ENCODE measurements around the gene ATXN10. TPM values are rescaled to one million over a fixed set of nuclear protein-coding genes. Genes with fewer than 3 reads are reported as not detected.

ATXN10 gene
- total RNA-seq, 5 donors from 2014 or later (not counting 1 experiment from before 2014, with no cell fraction given) = 58.9 to 85.0 (median 69.6) TPM

- DNase-seq (peak in 1 of 35 experiments; percentile 5), ATAC-seq (replicated peaks in 1 of 4) (no peak)
- Mint-ChIP-seq H3K4me3 (no peak overlapping the region), H3K9me3 (no peaks in the 10 kb centered on the region), H3K4me1 (peaks cover 22 to 39% (median 31%) of the 10 kb centered on the region in 3 donors), H3K36me3 (peaks cover 3% of the 10 kb centered on the region), H3K27me3 (no peaks in the 10 kb centered on the region), H3K27ac (no peak overlapping the region)
- Histone ChIP-seq H3K27ac (ENCODE audit: low read length) (no peak overlapping the region), H3K27me3 (replicated peaks in 1 of 2; ENCODE audit: control insufficient read depth in 2 of 2, extremely low read depth in 1 of 2, insufficient read depth in 2 of 2, low read length in 1 of 2) (no peaks in the 10 kb centered on the region), H3K4me1 (ENCODE audit: control insufficient read depth in 1 of 2, extremely low read depth in 1 of 2, insufficient read depth in 2 of 2, low read length in 2 of 2) (peaks cover 10 to 11% of the 10 kb centered on the region in 2 experiments), H3K4me3 (ENCODE audit: control insufficient read depth in 1 of 2, extremely low read depth in 1 of 2, low read length in 1 of 2) (no peak overlapping the region), H3K9me3 (no peaks in the 10 kb centered on the region), H3K36me3 (ENCODE audit: control insufficient read depth in 2 of 2, extremely low read depth in 1 of 2, insufficient read depth in 1 of 2, low read length in 1 of 2) (no peaks in the 10 kb centered on the region)
- POLR2A ChIA-PET = interaction anchor here (0.7 kb wide), 2 partner anchors 17 to 293 kb away, joined by 3 to 5 read pairs; no protein-coding TSS in a partner anchor
- WGBS (ENCODE audit: insufficient coverage) = 82% methylated on average over 5 of the region's 6 CpGs
- CTCF ChIA-PET = interaction anchor here in 1 of 2 donors (0.7 kb wide), 1 partner anchor 923 kb away, joined by 6 read pairs; no protein-coding TSS in a partner anchor
Measured at GRCh38 chr22:45683248-45683647, 11.6 kb downstream of the ATXN10 start.

GRCh38 chr22:45683680-45684079, 12.0 kb downstream of the ATXN10 start:
- H3K4me1 Mint-ChIP-seq = peaks cover 27 to 40% (median 34%) of the 10 kb centered on the region in 3 donors
- Histone ChIP-seq H3K27me3 (replicated peaks in 1 of 2; ENCODE audit: control insufficient read depth in 2 of 2, extremely low read depth in 1 of 2, insufficient read depth in 2 of 2, low read length in 1 of 2) (no peaks in the 10 kb centered on the region), H3K27ac (ENCODE audit: low read length) (no peak overlapping the region), H3K4me1 (ENCODE audit: control insufficient read depth in 1 of 2, extremely low read depth in 1 of 2, insufficient read depth in 2 of 2, low read length in 2 of 2) (peaks cover 10 to 11% of the 10 kb centered on the region in 2 experiments), H3K36me3 (ENCODE audit: control insufficient read depth in 2 of 2, extremely low read depth in 1 of 2, insufficient read depth in 1 of 2, low read length in 1 of 2) (no peaks in the 10 kb centered on the region), H3K4me3 (ENCODE audit: control insufficient read depth in 1 of 2, extremely low read depth in 1 of 2, low read length in 1 of 2) (no peak overlapping the region), H3K9me3 (no peaks in the 10 kb centered on the region)
- no peak for DNase-seq
- ChIA-PET POLR2A (interaction anchor here (0.7 kb wide), 2 partner anchors 16 to 294 kb away, joined by 3 to 5 read pairs; no protein-coding TSS in a partner anchor), CTCF (interaction anchor here in 1 of 2 donors (0.7 kb wide), 1 partner anchor 923 kb away, joined by 6 read pairs; no protein-coding TSS in a partner anchor)
- peaks cover 3% of the 10 kb centered on the region for H3K36me3 Mint-ChIP-seq
- H3K27me3 Mint-ChIP-seq = no peaks in the 10 kb centered on the region
- ATAC-seq (replicated peaks in 1 of 4) = no peak
- H3K27ac Mint-ChIP-seq = no peak overlapping the region
- H3K4me3 Mint-ChIP-seq = no peak overlapping the region
- H3K9me3 Mint-ChIP-seq = no peaks in the 10 kb centered on the region
- 90% methylated on average over 2 of the region's 2 CpGs for WGBS (ENCODE audit: insufficient coverage)

- H3K27me3 Mint-ChIP-seq = no peaks in the 10 kb centered on the region
- no peaks in the 10 kb centered on the region for H3K9me3 Mint-ChIP-seq
- Histone ChIP-seq H3K27ac (ENCODE audit: low read length) (no peak overlapping the region), H3K9me3 (no peaks in the 10 kb centered on the region), H3K4me1 (ENCODE audit: control insufficient read depth in 1 of 2, extremely low read depth in 1 of 2, insufficient read depth in 2 of 2, low read length in 2 of 2) (peaks cover 10 to 11% of the 10 kb centered on the region in 2 experiments), H3K36me3 (ENCODE audit: control insufficient read depth in 2 of 2, extremely low read depth in 1 of 2, insufficient read depth in 1 of 2, low read length in 1 of 2) (no peaks in the 10 kb centered on the region), H3K4me3 (ENCODE audit: control insufficient read depth in 1 of 2, extremely low read depth in 1 of 2, low read length in 1 of 2) (no peak overlapping the region), H3K27me3 (replicated peaks in 1 of 2; ENCODE audit: control insufficient read depth in 2 of 2, extremely low read depth in 1 of 2, insufficient read depth in 2 of 2, low read length in 1 of 2) (no peaks in the 10 kb centered on the region)
- ATAC-seq (replicated peaks in 1 of 4) (no peak), DNase-seq (peak in 1 of 35 experiments; percentile 2)
- no peak overlapping the region for H3K4me3 Mint-ChIP-seq
- POLR2A ChIA-PET = interaction anchor here (0.7 kb wide), 2 partner anchors 16 to 294 kb away, joined by 3 to 5 read pairs; no protein-coding TSS in a partner anchor
- H3K27ac Mint-ChIP-seq = no peak overlapping the region
- CTCF ChIA-PET = interaction anchor here in 1 of 2 donors (0.7 kb wide), 1 partner anchor 924 kb away, joined by 6 read pairs; no protein-coding TSS in a partner anchor
- WGBS (ENCODE audit: insufficient coverage) = no CpG with 5 or more reads among the region's 4 CpGs
- H3K36me3 Mint-ChIP-seq = no peaks in the 10 kb centered on the region
- peaks cover 27 to 41% (median 34%) of the 10 kb centered on the region in 3 donors for H3K4me1 Mint-ChIP-seq
Measured at GRCh38 chr22:45684169-45684568, 12.5 kb downstream of the ATXN10 start.

GRCh38 chr22:45684752-45685574, 13.3 kb downstream of the ATXN10 start:
- no peaks in the 10 kb centered on the region for H3K27me3 Mint-ChIP-seq
- H3K36me3 Mint-ChIP-seq = no peaks in the 10 kb centered on the region
- ChIA-PET POLR2A (interaction anchor here (0.6 to 0.9 kb wide), 2 partner anchors 8 to 63 kb away, joined by 3 read pairs; no protein-coding TSS in a partner anchor), CTCF (no interaction called here)
- Histone ChIP-seq H3K36me3 (ENCODE audit: control insufficient read depth in 2 of 2, extremely low read depth in 1 of 2, insufficient read depth in 1 of 2, low read length in 1 of 2) (no peaks in the 10 kb centered on the region), H3K4me1 (ENCODE audit: control insufficient read depth in 1 of 2, extremely low read depth in 1 of 2, insufficient read depth in 2 of 2, low read length in 2 of 2) (peaks cover 10 to 11% of the 10 kb centered on the region in 2 experiments), H3K27ac (ENCODE audit: low read length) (no peak overlapping the region), H3K4me3 (ENCODE audit: control insufficient read depth in 1 of 2, extremely low read depth in 1 of 2, low read length in 1 of 2) (no peak overlapping the region), H3K27me3 (replicated peaks in 1 of 2; ENCODE audit: control insufficient read depth in 2 of 2, extremely low read depth in 1 of 2, insufficient read depth in 2 of 2, low read length in 1 of 2) (no peaks in the 10 kb centered on the region), H3K9me3 (no peaks in the 10 kb centered on the region)
- H3K4me1 Mint-ChIP-seq = peaks cover 32 to 42% (median 37%) of the 10 kb centered on the region in 3 donors
- 100% methylated on average over 1 of the region's 5 CpGs for WGBS (ENCODE audit: insufficient coverage)
- H3K27ac Mint-ChIP-seq = no peak overlapping the region
- no peaks in the 10 kb centered on the region for H3K9me3 Mint-ChIP-seq
- H3K4me3 Mint-ChIP-seq = no peak overlapping the region
- no peak for ATAC-seq (replicated peaks in 1 of 4)
- DNase-seq = no peak

- Histone ChIP-seq H3K36me3 (ENCODE audit: control insufficient read depth in 2 of 2, extremely low read depth in 1 of 2, insufficient read depth in 1 of 2, low read length in 1 of 2) (peaks cover 0 to 3% of the 10 kb centered on the region in 2 donors), H3K4me3 (ENCODE audit: control insufficient read depth in 1 of 2, extremely low read depth in 1 of 2, low read length in 1 of 2) (no peak overlapping the region), H3K27me3 (replicated peaks in 1 of 2; ENCODE audit: control insufficient read depth in 2 of 2, extremely low read depth in 1 of 2, insufficient read depth in 2 of 2, low read length in 1 of 2) (no peaks in the 10 kb centered on the region), H3K9me3 (no peaks in the 10 kb centered on the region), H3K4me1 (ENCODE audit: control insufficient read depth in 1 of 2, extremely low read depth in 1 of 2, insufficient read depth in 2 of 2, low read length in 2 of 2) (peaks cover 11 to 12% of the 10 kb centered on the region in 2 experiments), H3K27ac (ENCODE audit: low read length) (no peak overlapping the region)
- Mint-ChIP-seq H3K36me3 (peaks cover 9% of the 10 kb centered on the region), H3K9me3 (no peaks in the 10 kb centered on the region), H3K4me3 (no peak overlapping the region), H3K27ac (no peak overlapping the region), H3K4me1 (peaks cover 41 to 51% (median 43%) of the 10 kb centered on the region in 3 donors), H3K27me3 (no peaks in the 10 kb centered on the region)
- ATAC-seq (replicated peaks in 1 of 4) (no peak), DNase-seq (no peak)
- CTCF ChIA-PET = no interaction called here
- POLR2A ChIA-PET = interaction anchor here in 1 of 2 donors (0.9 kb wide), 1 partner anchor 9 kb away, joined by 3 read pairs; no protein-coding TSS in a partner anchor
- WGBS (ENCODE audit: insufficient coverage) = 100% methylated on average over 1 of the region's 2 CpGs
Measured at GRCh38 chr22:45686004-45686403, 14.4 kb downstream of the ATXN10 start.

GRCh38 chr22:45686836-45687235, 15.2 kb downstream of the ATXN10 start:
- Mint-ChIP-seq H3K27ac (no peak overlapping the region), H3K9me3 (no peaks in the 10 kb centered on the region), H3K27me3 (no peaks in the 10 kb centered on the region), H3K4me1 (peaks cover 41 to 51% (median 46%) of the 10 kb centered on the region in 3 donors), H3K36me3 (peaks cover 11% of the 10 kb centered on the region), H3K4me3 (no peak overlapping the region)
- WGBS (ENCODE audit: insufficient coverage) = no CpG with 5 or more reads among the region's 5 CpGs
- H3K36me3 ChIP-seq (ENCODE audit: control insufficient read depth in 2 of 2, extremely low read depth in 1 of 2, insufficient read depth in 1 of 2, low read length in 1 of 2) = peaks cover 4 to 6% of the 10 kb centered on the region in 2 donors
- POLR2A ChIA-PET = no interaction called here
- CTCF ChIA-PET = interaction anchor here in 1 of 2 donors (0.6 kb wide), 1 partner anchor 40 kb away, joined by 3 read pairs; no protein-coding TSS in a partner anchor
- no peak overlapping the region for H3K27ac ChIP-seq (ENCODE audit: low read length)
- no peak overlapping the region for H3K4me3 ChIP-seq (ENCODE audit: control insufficient read depth in 1 of 2, extremely low read depth in 1 of 2, low read length in 1 of 2)
- DNase-seq (no peak), ATAC-seq (replicated peaks in 1 of 4) (no peak)
- no peaks in the 10 kb centered on the region for H3K27me3 ChIP-seq (replicated peaks in 1 of 2; ENCODE audit: control insufficient read depth in 2 of 2, extremely low read depth in 1 of 2, insufficient read depth in 2 of 2, low read length in 1 of 2)
- H3K4me1 ChIP-seq (ENCODE audit: control insufficient read depth in 1 of 2, extremely low read depth in 1 of 2, insufficient read depth in 2 of 2, low read length in 2 of 2) = peaks cover 11% of the 10 kb centered on the region in 2 experiments
- H3K9me3 ChIP-seq = no peaks in the 10 kb centered on the region
